CD4-positive, alpha-beta memory T cell (primary cell): ENCODE measurements around the gene CPXM2. TPM values are rescaled to one million over a fixed set of nuclear protein-coding genes. Genes with fewer than 3 reads are reported as not detected.

Experiments
- CTCF ChIA-PET: fragments of 350-600 bp; sonication (Branson Sonifier 250); formaldehyde crosslinking; loops from one replicate; lab custom pipeline; 2021; ENCODE audit warnings: inconsistent platforms; ENCODE audit not compliant: partially characterized antibody; lab: Charles Lee
- POLR2A ChIA-PET: fragments of 350-600 bp; sonication (Branson Sonifier 250); formaldehyde crosslinking; loops from one replicate; lab custom pipeline; 2021; ENCODE audit not compliant: partially characterized antibody; lab: Charles Lee
- DNase-seq, 5 donors: peaks; one replicate each; pipeline versions ENCODE4 v3.0.0 to v3.0.0-alpha.2; 2020 to 2022; ENCODE audit warnings: mixed read lengths in 1 of 5
- H3K27ac ChIP-seq: one replicate; pipeline ENCODE4 v1.7.0; 2013; ENCODE audit warnings: low read depth, low read length
- H3K27me3 ChIP-seq: 2 replicates; pipeline ENCODE4 v1.7.0; 2013; ENCODE audit warnings: mild to moderate bottlenecking, low read length, moderate library complexity; ENCODE audit not compliant: insufficient read depth
- H3K36me3 ChIP-seq: 2 replicates; pipeline ENCODE4 v1.7.0; 2013; ENCODE audit warnings: mild to moderate bottlenecking, low read length, moderate library complexity; ENCODE audit not compliant: insufficient read depth
- H3K4me1 ChIP-seq: 2 replicates; pipeline ENCODE4 v1.7.0; 2013; ENCODE audit warnings: mild to moderate bottlenecking, low read length, moderate library complexity; ENCODE audit not compliant: insufficient read depth
- H3K4me3 ChIP-seq, 2 donors: one replicate each; pipeline ENCODE4 v1.7.0; 2013; ENCODE audit warnings: low read length in 2 of 2, mild to moderate bottlenecking in 1 of 2
- H3K9me3 ChIP-seq, 2 donors: one replicate each; pipeline ENCODE4 v1.7.0; 2013; ENCODE audit warnings: low read length in 2 of 2, control low read depth in 1 of 2; ENCODE audit not compliant: control insufficient read depth in 1 of 2
- H3K27ac Mint-ChIP-seq, 7 donors: one replicate each; pipeline ENCODE4 v1.8.0; 2020 to 2021; ENCODE audit warnings: mixed read lengths in 7 of 7, mild to moderate bottlenecking in 6 of 7, inconsistent platforms in 3 of 7, moderate library complexity in 3 of 7
- H3K27me3 Mint-ChIP-seq, 2 donors: one replicate each; pipeline ENCODE4 v1.8.0; 2020 to 2021; ENCODE audit warnings: mixed read lengths in 2 of 2
- H3K36me3 Mint-ChIP-seq, 2 donors: one replicate each; pipeline ENCODE4 v1.8.0; 2020 to 2021; ENCODE audit warnings: mixed read lengths in 2 of 2, inconsistent platforms in 1 of 2, mild to moderate bottlenecking in 1 of 2
- H3K4me1 Mint-ChIP-seq, 4 donors: one replicate each; pipeline ENCODE4 v1.8.0; 2020 to 2021; ENCODE audit warnings: mixed read lengths in 4 of 4, mild to moderate bottlenecking in 1 of 4
- H3K4me3 Mint-ChIP-seq, 8 donors: one replicate each; pipeline ENCODE4 v1.8.0; 2020 to 2021; ENCODE audit warnings: mixed read lengths in 8 of 8, mild to moderate bottlenecking in 7 of 8, moderate library complexity in 6 of 8, inconsistent platforms in 3 of 8
- H3K9me3 Mint-ChIP-seq, 8 donors: one replicate each; pipeline ENCODE4 v1.8.0; 2020 to 2021; ENCODE audit warnings: mixed read lengths in 8 of 8, mild to moderate bottlenecking in 5 of 8, inconsistent platforms in 3 of 8, moderate library complexity in 1 of 8
- intact Hi-C: fragments of 100-400 bp; cut with micrococcal nuclease; formaldehyde crosslinking; loops from one replicate; pipeline ENCODE4 v1.15.1; 2023
- polyA plus RNA-seq, 2 donors: library from polyadenylated mRNA; unstranded; fragments of 300-500 nt; fragmentation: Illumina TruSeq; gene quantifications; one replicate each; pipeline ENCODE4 v1.2.3, GENCODE V29; 2021
- total RNA-seq, 2 experiments: library from RNA; stranded (reverse); gene quantifications; one replicate each; pipeline ENCODE4 v1.2.3, GENCODE V29; 2021

Gene CPXM2
- total and polyA plus RNA-seq, 4 experiments from 2014 or later: not detected

DNA sequence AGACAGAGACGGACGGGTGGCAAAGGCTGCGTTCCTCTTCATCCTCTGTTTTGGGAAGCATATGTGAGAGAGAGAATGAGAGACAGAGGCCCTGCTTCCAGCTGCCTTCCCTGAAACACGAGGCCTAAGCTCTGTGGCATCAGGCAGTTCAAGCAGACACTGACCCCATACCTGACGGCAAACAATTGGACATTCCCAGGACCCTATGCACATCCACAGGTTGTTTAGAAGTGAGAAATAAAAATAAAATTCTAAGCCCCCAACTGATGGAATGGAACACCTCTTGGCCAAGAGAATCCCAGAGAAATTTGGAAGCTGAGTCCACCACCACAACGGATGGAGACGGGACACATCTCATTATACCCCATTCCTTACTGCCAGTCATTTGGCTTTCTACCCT, 105.3 kb downstream of the CPXM2 start:
- POLR2A ChIA-PET: no interaction called here
- no peak overlapping the region for H3K27ac Mint-ChIP-seq

DNA sequence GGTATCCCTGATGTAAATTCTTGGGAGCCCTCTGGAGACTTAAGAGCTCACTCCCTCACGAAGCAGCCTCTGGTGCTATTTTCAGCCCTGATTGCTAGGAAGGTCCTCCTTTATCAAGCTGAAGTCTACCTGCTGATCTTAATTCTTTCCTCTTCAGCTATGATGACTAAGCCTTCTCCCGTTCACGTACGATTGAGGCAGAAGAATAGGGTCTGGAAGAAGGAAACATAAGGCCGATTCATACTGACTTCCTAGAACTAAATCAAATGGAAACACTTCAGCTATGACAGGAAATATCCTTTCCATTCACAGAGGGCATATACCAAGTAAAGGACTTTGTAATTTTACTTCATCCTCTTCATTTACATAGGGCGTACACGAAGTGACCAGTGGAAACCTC, 107.0 kb downstream of the CPXM2 start:
- Mint-ChIP-seq H3K36me3 (no peaks in the 10 kb centered on the region), H3K4me3 (no peak overlapping the region), H3K9me3 (peaks cover 0 to 5% (median 0%) of the 10 kb centered on the region in 8 donors), H3K27ac (no peak overlapping the region), H3K27me3 (peaks cover 9 to 14% of the 10 kb centered on the region in 2 donors), H3K4me1 (peaks cover 0 to 2% (median 0%) of the 10 kb centered on the region in 4 donors)
- Histone ChIP-seq H3K27ac (no peak overlapping the region), H3K9me3 (no peaks in the 10 kb centered on the region), H3K4me3 (no peak overlapping the region), H3K36me3 (no peaks in the 10 kb centered on the region), H3K27me3 (no peaks in the 10 kb centered on the region), H3K4me1 (no peaks in the 10 kb centered on the region)
- ChIA-PET CTCF (no interaction called here), POLR2A (no interaction called here)
- intact Hi-C loops: no loop called here
- no peak for DNase-seq

More for the DNA sequence above, 105.3 kb downstream of the CPXM2 start:
- Histone ChIP-seq H3K4me3 (no peak overlapping the region), H3K9me3 (no peaks in the 10 kb centered on the region), H3K27ac (no peak overlapping the region), H3K27me3 (no peaks in the 10 kb centered on the region), H3K36me3 (no peaks in the 10 kb centered on the region), H3K4me1 (no peaks in the 10 kb centered on the region)
- H3K27me3 Mint-ChIP-seq: peaks cover 8 to 12% of the 10 kb centered on the region in 2 donors
- intact Hi-C loops: no loop called here
- no peak overlapping the region for H3K4me3 Mint-ChIP-seq
- H3K36me3 Mint-ChIP-seq: no peaks in the 10 kb centered on the region
- H3K4me1 Mint-ChIP-seq: peaks cover 0 to 2% (median 0%) of the 10 kb centered on the region in 4 donors
- no peak for DNase-seq
- CTCF ChIA-PET: no interaction called here
- H3K9me3 Mint-ChIP-seq: peaks cover 0 to 6% (median under 1%) of the 10 kb centered on the region in 8 donors

DNA sequence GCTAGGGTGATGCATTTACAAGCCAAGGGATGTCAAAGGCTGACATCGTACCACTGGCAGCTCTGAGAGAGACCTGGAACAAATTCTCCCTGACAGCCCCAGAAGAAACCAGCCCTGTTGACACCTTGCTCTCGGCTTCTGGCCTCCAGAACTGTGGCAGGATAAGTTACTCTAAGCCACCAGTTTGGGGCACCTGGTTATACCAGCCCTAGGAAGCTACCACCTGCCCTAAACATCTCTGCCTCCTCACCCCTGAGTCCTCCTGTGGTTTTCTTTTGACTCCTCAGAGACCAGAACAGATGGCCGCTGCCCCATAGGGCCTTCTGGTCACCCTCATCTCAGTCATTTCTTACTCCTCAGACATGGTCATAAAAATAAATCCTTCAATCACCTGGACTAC, 107.4 kb downstream of the CPXM2 start:
- ChIA-PET CTCF (no interaction called here), POLR2A (no interaction called here)
- peaks cover 10 to 14% of the 10 kb centered on the region in 2 donors for H3K27me3 Mint-ChIP-seq
- H3K4me1 Mint-ChIP-seq: peaks cover 0 to 2% (median 0%) of the 10 kb centered on the region in 4 donors
- H3K9me3 Mint-ChIP-seq: peaks cover 0 to under 1% (median 0%) of the 10 kb centered on the region in 8 donors
- intact Hi-C loops: no loop called here
- DNase-seq: no peak
- no peaks in the 10 kb centered on the region for H3K36me3 Mint-ChIP-seq
- Histone ChIP-seq H3K4me3 (no peak overlapping the region), H3K9me3 (no peaks in the 10 kb centered on the region), H3K27ac (no peak overlapping the region), H3K36me3 (no peaks in the 10 kb centered on the region), H3K4me1 (no peaks in the 10 kb centered on the region), H3K27me3 (no peaks in the 10 kb centered on the region)
- H3K4me3 Mint-ChIP-seq: no peak overlapping the region
- no peak overlapping the region for H3K27ac Mint-ChIP-seq

DNA sequence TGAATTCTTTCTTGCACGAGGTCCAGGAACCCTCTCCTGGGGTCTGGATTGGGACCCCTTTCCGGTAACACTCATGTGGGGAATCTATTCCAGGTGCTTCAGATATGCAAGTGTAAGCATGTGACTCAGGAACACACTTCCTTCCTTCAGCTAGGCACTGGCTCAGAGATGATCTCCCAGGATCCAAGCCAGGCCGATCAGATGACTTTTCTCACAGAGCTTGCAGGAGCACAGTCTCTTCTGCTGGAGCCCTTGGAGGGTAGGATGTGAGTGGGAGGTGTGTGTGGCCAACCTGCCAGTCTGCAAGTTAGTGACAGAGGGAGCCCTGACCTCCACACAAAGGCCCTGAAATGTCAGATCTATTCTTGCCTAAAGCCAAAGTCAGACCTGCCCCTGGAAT, 108.3 kb downstream of the CPXM2 start:
- ChIA-PET CTCF (no interaction called here), POLR2A (no interaction called here)
- no peaks in the 10 kb centered on the region for H3K36me3 ChIP-seq
- H3K27ac ChIP-seq: no peak overlapping the region
- Mint-ChIP-seq H3K4me3 (no peak overlapping the region), H3K9me3 (no peaks in the 10 kb centered on the region), H3K27ac (no peak overlapping the region), H3K36me3 (no peaks in the 10 kb centered on the region), H3K27me3 (peaks cover 10 to 14% of the 10 kb centered on the region in 2 donors), H3K4me1 (peaks cover 0 to 2% (median 0%) of the 10 kb centered on the region in 4 donors)
- DNase-seq: no peak
- H3K4me1 ChIP-seq: no peaks in the 10 kb centered on the region
- H3K9me3 ChIP-seq: no peaks in the 10 kb centered on the region
- intact Hi-C loops: no loop called here
- no peak overlapping the region for H3K4me3 ChIP-seq
- no peaks in the 10 kb centered on the region for H3K27me3 ChIP-seq

DNA sequence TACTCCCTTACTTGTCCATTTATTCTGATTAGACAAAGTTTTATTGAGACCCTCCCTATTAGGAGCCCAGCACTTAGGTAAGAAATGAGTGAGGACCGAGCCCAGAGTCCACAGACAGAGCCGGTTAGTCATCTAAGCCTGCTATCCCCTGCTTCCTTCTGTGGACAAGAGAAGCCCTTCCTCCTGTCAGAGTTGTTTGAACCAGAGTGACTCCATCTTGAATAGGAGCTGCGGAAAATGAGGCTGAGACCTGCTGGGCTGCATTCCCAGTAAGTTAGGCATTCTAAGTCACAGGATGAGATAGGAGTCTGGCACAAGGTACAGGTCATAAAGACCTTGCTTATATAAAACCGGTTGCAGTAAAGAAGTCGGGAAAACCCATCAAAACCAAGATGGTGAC, 109.1 kb downstream of the CPXM2 start:
- POLR2A ChIA-PET: no interaction called here
- H3K9me3 Mint-ChIP-seq: peaks cover 0 to 5% (median under 1%) of the 10 kb centered on the region in 8 donors
- H3K4me1 ChIP-seq: no peaks in the 10 kb centered on the region
- H3K27ac ChIP-seq: no peak overlapping the region
- H3K27me3 Mint-ChIP-seq: peaks cover 14 to 17% of the 10 kb centered on the region in 2 donors
- CTCF ChIA-PET: interaction anchor here (0.6 kb wide), 1 partner anchor 49 kb away, joined by 3 read pairs; no protein-coding TSS in a partner anchor
- intact Hi-C loops: no loop called here
- DNase-seq: no peak
- no peak overlapping the region for H3K4me3 Mint-ChIP-seq
- no peaks in the 10 kb centered on the region for H3K9me3 ChIP-seq
- no peak overlapping the region for H3K27ac Mint-ChIP-seq
- H3K4me3 ChIP-seq: no peak overlapping the region
- H3K27me3 ChIP-seq: no peaks in the 10 kb centered on the region
- H3K4me1 Mint-ChIP-seq: peaks cover 0 to 2% (median 0%) of the 10 kb centered on the region in 4 donors
- no peaks in the 10 kb centered on the region for H3K36me3 ChIP-seq
- H3K36me3 Mint-ChIP-seq: no peaks in the 10 kb centered on the region

DNA sequence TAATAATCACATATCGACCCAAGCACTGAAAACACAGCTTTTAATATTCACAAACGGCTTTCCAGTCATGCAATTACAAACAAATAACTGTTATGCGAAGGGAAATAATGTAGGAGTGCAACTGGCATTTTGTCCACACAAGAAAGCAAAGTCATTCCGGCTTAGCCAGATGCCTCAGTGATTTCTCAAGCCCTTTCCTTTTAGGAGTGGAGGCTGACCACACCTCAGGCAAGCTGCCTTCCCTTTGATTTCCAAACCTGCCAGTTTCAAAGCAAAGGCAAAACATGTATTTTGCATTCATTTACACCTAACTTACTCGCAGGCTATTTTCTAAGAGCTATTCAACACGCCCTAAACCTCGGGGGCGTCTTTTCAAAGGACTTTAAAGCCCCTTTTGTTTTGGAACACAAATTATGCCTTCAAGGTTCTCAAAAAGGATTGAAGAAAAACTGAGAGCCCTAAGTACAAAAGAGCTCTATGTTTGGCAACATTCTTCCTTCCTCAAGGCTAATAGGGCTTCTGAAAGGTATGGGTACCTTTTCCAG, 109.6 kb downstream of the CPXM2 start:
- intact Hi-C loops: no loop called here
- H3K27ac Mint-ChIP-seq: no peak overlapping the region
- DNase-seq: no peak
- no peaks in the 10 kb centered on the region for H3K9me3 ChIP-seq
- H3K4me1 Mint-ChIP-seq: peaks cover 0 to 2% (median 0%) of the 10 kb centered on the region in 4 donors
- H3K27ac ChIP-seq: no peak overlapping the region
- peaks cover 14 to 15% of the 10 kb centered on the region in 2 donors for H3K27me3 Mint-ChIP-seq
- CTCF ChIA-PET: interaction anchor here (0.6 kb wide), 1 partner anchor 49 kb away, joined by 3 read pairs; no protein-coding TSS in a partner anchor
- peaks cover 0 to 5% (median under 1%) of the 10 kb centered on the region in 8 donors for H3K9me3 Mint-ChIP-seq
- H3K4me3 Mint-ChIP-seq: no peak overlapping the region
- H3K36me3 Mint-ChIP-seq: no peaks in the 10 kb centered on the region
- no peaks in the 10 kb centered on the region for H3K36me3 ChIP-seq
- no peaks in the 10 kb centered on the region for H3K4me1 ChIP-seq
- POLR2A ChIA-PET: no interaction called here
- H3K4me3 ChIP-seq: no peak overlapping the region
- no peaks in the 10 kb centered on the region for H3K27me3 ChIP-seq

DNA sequence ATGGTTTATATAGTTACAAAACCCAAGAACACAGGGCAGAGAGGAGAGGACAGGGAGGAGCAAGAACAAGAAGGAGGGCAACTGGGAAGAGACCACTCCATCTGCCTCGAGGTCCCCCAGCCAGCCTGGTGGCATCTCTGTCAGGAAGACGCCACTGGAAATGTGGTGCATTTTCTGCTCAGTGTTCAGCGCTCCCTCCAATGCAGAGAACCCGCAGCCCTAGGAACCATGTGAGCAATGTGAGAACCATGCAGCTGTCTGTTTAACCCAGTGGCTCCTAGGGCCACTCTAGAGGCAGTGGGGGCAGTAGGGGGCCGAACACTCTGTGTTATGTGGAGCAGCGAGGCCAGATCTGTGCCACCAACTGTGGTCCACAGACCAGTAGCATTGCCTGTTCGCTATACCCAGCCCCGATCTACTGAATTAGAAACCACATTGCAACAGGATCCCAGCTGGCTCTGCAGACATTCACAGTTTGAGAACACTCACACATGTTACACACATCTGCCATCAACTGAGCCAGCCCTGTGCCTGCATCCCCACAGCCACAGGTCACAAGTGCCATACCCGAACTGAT, 110.2 kb downstream of the CPXM2 start:
- no peak for DNase-seq
- intact Hi-C loops: no loop called here

More for the DNA sequence above, 110.2 kb downstream of the CPXM2 start:
- Histone ChIP-seq H3K27me3 (no peaks in the 10 kb centered on the region), H3K27ac (no peak overlapping the region), H3K36me3 (no peaks in the 10 kb centered on the region), H3K4me1 (no peaks in the 10 kb centered on the region), H3K4me3 (no peak overlapping the region), H3K9me3 (no peaks in the 10 kb centered on the region)
- ChIA-PET POLR2A (no interaction called here), CTCF (no interaction called here)
- Mint-ChIP-seq H3K4me3 (no peak overlapping the region), H3K4me1 (peaks cover 0 to 2% (median 0%) of the 10 kb centered on the region in 4 donors), H3K27me3 (peaks cover 8 to 14% of the 10 kb centered on the region in 2 donors), H3K9me3 (peaks cover 0 to 5% (median under 1%) of the 10 kb centered on the region in 8 donors), H3K36me3 (no peaks in the 10 kb centered on the region), H3K27ac (no peak overlapping the region)
